OCI-LY7 (cell line): ENCODE measurements around the gene CFL2. TPM values are rescaled to one million over a fixed set of nuclear protein-coding genes. Genes with fewer than 3 reads are reported as not detected.
"Not testable (repeated sequence)": the region's sequence is repeated elsewhere in the genome, so short reads cannot be mapped to it uniquely, and the experiment has no call there.

Experiments used
- BruUV-seq: library from RNA; stranded (reverse); fragments of 400-500 nt; replicated peaks from 2 replicates; lab custom pipeline; 2021; lab: Mats Ljungman, UMichigan
- CTCF ChIA-PET: fragments of 300-600 bp; sonication (Branson Sonifier 250); formaldehyde crosslinking; loops from one replicate; lab custom pipeline; 2022; ENCODE audit warnings: antibody characterized with exemption; ENCODE audit not compliant: unreplicated experiment; lab: Charles Lee
- POLR2A ChIA-PET: fragments of 300-600 bp; sonication (Branson Sonifier 250); formaldehyde crosslinking; loops from one replicate; lab custom pipeline; 2022; ENCODE audit warnings: antibody characterized with exemption; lab: Charles Lee
- DNase-seq: peaks from one replicate; pipeline ENCODE4 v3.0.0-alpha.2; 2015; ENCODE audit warnings: low spot score
- H2AFZ ChIP-seq: fragments of 200-600 bp; sonication (generic), shearing (Covaris generic); 2 replicates; pipeline ENCODE4 v1.6.1; 2014; ENCODE audit warnings: mild to moderate bottlenecking, antibody characterized with exemption, low read length, moderate library complexity
- H3K27ac ChIP-seq: fragments of 200-600 bp; sonication (generic); 2 replicates; pipeline ENCODE4 v1.5.1; 2014; ENCODE audit warnings: mixed run types, low read depth, mild to moderate bottlenecking, moderate library complexity, low read length, inconsistent platforms; ENCODE audit not compliant: poor library complexity, severe bottlenecking
- H3K36me3 ChIP-seq: fragments of 200-600 bp; sonication (generic); 2 replicates; pipeline ENCODE4 v1.6.1; 2014; ENCODE audit warnings: mild to moderate bottlenecking, antibody characterized with exemption, low read length, moderate library complexity, mixed read lengths; ENCODE audit not compliant: insufficient read depth
- H3K4me1 ChIP-seq: fragments of 200-600 bp; sonication (generic); 2 replicates; pipeline ENCODE4 v1.5.1; 2014; ENCODE audit warnings: mild to moderate bottlenecking, low read length; ENCODE audit not compliant: insufficient read depth, poor library complexity, severe bottlenecking
- H3K4me2 ChIP-seq: fragments of 200-600 bp; sonication (generic); 2 replicates; pipeline ENCODE4 v1.6.1; 2014; ENCODE audit warnings: mild to moderate bottlenecking, low read length
- H3K4me3 ChIP-seq: fragments of 200-600 bp; sonication (generic); 2 replicates; pipeline ENCODE4 v1.5.1; 2014; ENCODE audit warnings: mild to moderate bottlenecking, low read depth, low read length; ENCODE audit not compliant: poor library complexity, severe bottlenecking
- H3K79me2 ChIP-seq: fragments of 200-600 bp; sonication (generic); 2 replicates; pipeline ENCODE4 v1.6.1; 2016; ENCODE audit warnings: low read depth, mild to moderate bottlenecking, low read length, moderate library complexity, mixed read lengths; ENCODE audit not compliant: insufficient read depth
- H3K9me2 ChIP-seq: fragments of 200-600 bp; sonication (generic); 2 replicates; pipeline ENCODE4 v1.6.1; 2016; ENCODE audit warnings: mild to moderate bottlenecking, low read length, mixed read lengths; ENCODE audit not compliant: insufficient read depth
- H3K9me3 ChIP-seq: fragments of 200-600 bp; sonication (generic); 2 replicates; pipeline ENCODE4 v1.6.1; 2014; ENCODE audit warnings: mild to moderate bottlenecking, mixed run types, low read length, mixed read lengths
- H4K20me1 ChIP-seq: fragments of 200-600 bp; sonication (generic); 2 replicates; pipeline ENCODE4 v1.6.1; 2014; ENCODE audit warnings: mild to moderate bottlenecking, antibody characterized with exemption, low read length, moderate library complexity, mixed read lengths; ENCODE audit not compliant: insufficient read depth
- CTCF ChIP-seq: fragments of 200-600 bp; sonication (generic); conservative IDR thresholded peaks from 2 replicates; pipeline ENCODE4 v1.5.1; 2014; ENCODE audit warnings: mild to moderate bottlenecking, antibody characterized with exemption, low read length, moderate library complexity, mixed read lengths
- EZH2phosphoT487 ChIP-seq: fragments of 200-600 bp; sonication (generic); IDR thresholded peaks from 2 replicates; pipeline ENCODE4 v1.6.1; 2018; ENCODE audit warnings: low read depth, borderline replicate concordance, mild to moderate bottlenecking, mixed run types, antibody characterized with exemption, low read length, moderate library complexity, mixed read lengths
- intact Hi-C: fragments of 100-400 bp; cut with micrococcal nuclease; formaldehyde crosslinking; loops from one replicate; pipeline ENCODE4 v1.10.0; 2022; ENCODE audit not compliant: unreplicated experiment
- total RNA-seq, 2 experiments: library from RNA; depleted of rRNA in 1 of 2; stranded (reverse); fragments of >200 nt in 1 of 2; shearing (Covaris generic) in 1 of 2; gene quantifications; 2 replicates each; pipeline ENCODE4 v1.2.3, GENCODE V29; 2014 to 2022

Gene CFL2
- total RNA-seq, 2 experiments from 2014 or later: 7.1 to 24.7 TPM

GRCh38 chr14:34737079-34737478 is 22.7 kb upstream of the CFL2 start:
- H3K4me1 ChIP-seq: peaks cover 16% of the 10 kb centered on the region
- H3K9me3 ChIP-seq, H3K36me3 ChIP-seq, H3K79me2 ChIP-seq, H3K4me3 ChIP-seq, POLR2A ChIA-PET, CTCF ChIA-PET, H2AFZ ChIP-seq, H4K20me1 ChIP-seq, DNase-seq, intact Hi-C loops, H3K9me2 ChIP-seq, BruUV-seq, H3K4me2 ChIP-seq, H3K27ac ChIP-seq: not testable (repeated sequence)

- no peak for DNase-seq
- BruUV-seq: no TSS peak
- peak overlapping the region; percentile 3; the same call in 1 of the 2 replicates for H3K4me2 ChIP-seq
- H3K9me2 ChIP-seq: no peaks in the 10 kb centered on the region
- no peak overlapping the region for H3K27ac ChIP-seq
- H3K79me2 ChIP-seq: no peaks in the 10 kb centered on the region
- peaks cover 18% of the 10 kb centered on the region for H3K4me1 ChIP-seq
- peak overlapping the region; percentile 48; the same call in 1 of the 2 replicates for H2AFZ ChIP-seq
- no peaks in the 10 kb centered on the region for H4K20me1 ChIP-seq
- intact Hi-C loops: no loop called here
- ChIA-PET POLR2A (interaction anchor here (0.6 to 1.8 kb wide), 13 partner anchors 10 to 574 kb away, joined by 3 to 5 read pairs (median 3); no protein-coding TSS in a partner anchor), CTCF (interaction anchor here (0.6 kb wide), 1 partner anchor 210 kb away, joined by 4 read pairs; no protein-coding TSS in a partner anchor)
- H3K4me3 ChIP-seq: no peak overlapping the region
- H3K9me3 ChIP-seq: no peaks in the 10 kb centered on the region
- H3K36me3 ChIP-seq: no peaks in the 10 kb centered on the region
- TF ChIP-seq EZH2phosphoT487 (no peak), CTCF (no peak)
Measured at GRCh38 chr14:34733245-34733644, 18.9 kb upstream of the CFL2 start.

- no peak overlapping the region for H3K27ac ChIP-seq
- peak; percentile 24 for DNase-seq
- intact Hi-C loops: no loop called here
- ChIA-PET CTCF (interaction anchor here (0.6 kb wide), 1 partner anchor 210 kb away, joined by 4 read pairs; no protein-coding TSS in a partner anchor), POLR2A (interaction anchor here (0.6 to 1.8 kb wide), 13 partner anchors 10 to 575 kb away, joined by 3 to 5 read pairs (median 3); no protein-coding TSS in a partner anchor)
- no peaks in the 10 kb centered on the region for H3K79me2 ChIP-seq
- H3K4me3 ChIP-seq: no peak overlapping the region
- BruUV-seq: no TSS peak
- H3K9me3 ChIP-seq: no peaks in the 10 kb centered on the region
- H3K36me3 ChIP-seq: no peaks in the 10 kb centered on the region
- H3K9me2 ChIP-seq: no peaks in the 10 kb centered on the region
- no peaks in the 10 kb centered on the region for H4K20me1 ChIP-seq
- H2AFZ ChIP-seq: peak overlapping the region; percentile 48; the same call in 1 of the 2 replicates
- peak overlapping the region; percentile 3 for H3K4me2 ChIP-seq
- H3K4me1 ChIP-seq: peaks cover 18% of the 10 kb centered on the region
- TF ChIP-seq EZH2phosphoT487: no peak
- no peak for TF ChIP-seq CTCF
Measured at GRCh38 chr14:34732802-34733201, 18.4 kb upstream of the CFL2 start.
